HepG2 (cell line): ENCODE data around the gene CAND2. TPM values are rescaled to one million over a fixed set of nuclear protein-coding genes. Genes with fewer than 3 reads are reported as not detected.

ENCODE experiments used
- ARNT ChIP-seq: fragments of 450-650 bp; IDR thresholded peaks from 2 replicates; pipeline ENCODE4 v1.6.1; 2017
- CC2D1A ChIP-seq: sonication (generic); formaldehyde crosslinking; IDR thresholded peaks from 2 replicates; pipeline ENCODE4 v1.8.1; 2023; ENCODE audit warnings: mild to moderate bottlenecking, missing genetic modification reagents
- CHD2 ChIP-seq: IDR thresholded peaks from 2 replicates; pipeline ENCODE4 v1.6.1; 2011; ENCODE audit warnings: low read depth, low read length, improper control_type of control experiment
- ELK4 ChIP-seq: sonication (generic); formaldehyde crosslinking; IDR thresholded peaks from 2 replicates; pipeline ENCODE4 v1.9.0; 2021; ENCODE audit warnings: missing genetic modification reagents, borderline replicate concordance
- MXD4 ChIP-seq: IDR thresholded peaks from 2 replicates; pipeline ENCODE4 v1.6.1; 2016; ENCODE audit warnings: mild to moderate bottlenecking, missing biosample characterization, missing genetic modification reagents
- PAXIP1 ChIP-seq: sonication (generic); formaldehyde crosslinking; conservative IDR thresholded peaks from 2 replicates; pipeline ENCODE4 v1.4.0; 2020; ENCODE audit warnings: mild to moderate bottlenecking, missing genetic modification reagents, moderate library complexity
- PITX1 ChIP-seq: sonication (generic); formaldehyde crosslinking; IDR thresholded peaks from 2 replicates; pipeline ENCODE4 v1.5.1; 2020; ENCODE audit warnings: mild to moderate bottlenecking, missing genetic modification reagents
- RERE ChIP-seq: IDR thresholded peaks from 2 replicates; pipeline ENCODE4 v1.6.1; 2016; ENCODE audit warnings: low read depth, missing genetic modification reagents, missing compliant biosample characterization
- SYNCRIP ChIP-seq: fragments of 200-400 bp; formaldehyde crosslinking; IDR thresholded peaks from 2 replicates; pipeline ENCODE4 v1.6.1; 2018; ENCODE audit warnings: mild to moderate bottlenecking, low read depth, low read length; ENCODE audit not compliant: insufficient read depth
- TCF12 ChIP-seq, 2 experiments: fragments of 450-650 bp in 1 of 2; sonication (generic) in 1 of 2; formaldehyde crosslinking in 1 of 2; IDR thresholded peaks; 2 replicates each; pipeline versions ENCODE4 v1.6.1 to v1.8.0; 2017 to 2022; ENCODE audit warnings: antibody characterized with exemption in 1 of 2, mild to moderate bottlenecking in 1 of 2, missing genetic modification reagents in 1 of 2, moderate library complexity in 1 of 2
- TIGD3 ChIP-seq: sonication (generic); formaldehyde crosslinking; IDR thresholded peaks from 2 replicates; pipeline ENCODE4 v1.5.1; 2020; ENCODE audit warnings: mild to moderate bottlenecking, missing genetic modification reagents, borderline replicate concordance
- ZNF121 ChIP-seq: sonication (generic); formaldehyde crosslinking; IDR thresholded peaks from 2 replicates; pipeline ENCODE4 v1.5.0; 2020; ENCODE audit warnings: mild to moderate bottlenecking, missing genetic modification reagents
- ZNF567 ChIP-seq: sonication (generic); formaldehyde crosslinking; IDR thresholded peaks from 2 replicates; pipeline ENCODE4 v1.8.1; 2023; ENCODE audit warnings: mild to moderate bottlenecking, missing genetic modification reagents, borderline replicate concordance
- ZNF652 ChIP-seq: IDR thresholded peaks from 2 replicates; pipeline ENCODE4 v1.6.1; 2016; ENCODE audit warnings: low read depth, borderline replicate concordance
- ZUFSP ChIP-seq: sonication (generic); formaldehyde crosslinking; IDR thresholded peaks from 2 replicates; pipeline ENCODE4 v1.9.0; 2021; ENCODE audit warnings: missing genetic modification reagents, mild to moderate bottlenecking, borderline replicate concordance
- polyA plus RNA-seq, 8 experiments: library from polyadenylated mRNA; depleted of rRNA in 3 of 8; stranded (reverse) in 7 of 8; unstranded in 1 of 8; fragments of >200 nt; fragmentation: Illumina TruSeq in 4 of 8; extraction: Trizol in 4 of 8; gene quantifications; 2 replicates each; pipeline versions ENCODE4 v1.2.1 to v1.2.3, GENCODE V29; 2011 to 2016; ENCODE audit warnings: low read depth in 4 of 8, missing spikeins in 1 of 8, mixed read lengths in 1 of 8; ENCODE audit not compliant: insufficient read depth in 1 of 8
- total RNA-seq, 5 experiments: library from RNA; depleted of rRNA; stranded (reverse); fragments of >200 nt; fragmentation: Illumina TruSeq; extraction: Trizol; gene quantifications; 2 replicates each; pipeline ENCODE4 v1.2.3, GENCODE V29; 2016; ENCODE audit warnings: low read depth in 1 of 5

Gene CAND2
- total and polyA plus RNA-seq, 2 of the 13 experiments (the other 11 are each of a cell fraction or from before 2014, with no cell fraction given): 0.01 TPM; not detected in 1

GRCh38 chr3:12807066-12807465, 10.6 kb downstream of the CAND2 start (continued):
- no peak for TF ChIP-seq ZUFSP (CRISPR knock-in tag)
- TF ChIP-seq ARNT: no peak
- no peak for TF ChIP-seq ZNF121
- no peak for TF ChIP-seq ELK4 (CRISPR knock-in tag)
- TF ChIP-seq MXD4 (CRISPR knock-in tag): no peak
- TF ChIP-seq PITX1 (CRISPR knock-in tag): no peak
- no peak for TF ChIP-seq TCF12 (IDR thresholded peaks at IDR 0.05)
- no peak for TF ChIP-seq TCF12 (CRISPR knock-in tag; IDR thresholded peaks at IDR 0.05)
- no peak for TF ChIP-seq RERE (CRISPR knock-in tag)
- TF ChIP-seq PAXIP1 (CRISPR knock-in tag): no peak
- TF ChIP-seq ZNF652: no peak
- no peak for TF ChIP-seq CC2D1A (CRISPR knock-in tag)
- no peak for TF ChIP-seq CHD2
- no peak for TF ChIP-seq ZNF567 (CRISPR knock-in tag)
- no peak for TF ChIP-seq TIGD3 (CRISPR knock-in tag)
- TF ChIP-seq SYNCRIP: no peak
